GM23338 (cell line): ENCODE measurements around the gene DNMT1. TPM values are rescaled to one million over a fixed set of nuclear protein-coding genes. Genes with fewer than 3 reads are reported as not detected.

ENCODE experiments used
- ATAC-seq: fragments of 200-7000 bp; cut with Tn5 transposase; 3 replicates; pipeline ENCODE4 v1.9.1; 2020
- DNase-seq: peaks from one replicate; pipeline ENCODE4 v3.0.0-alpha.2; 2015; ENCODE audit warnings: low spot score
- H2AFZ ChIP-seq: fragments of 200-600 bp; sonication (generic); 2 replicates; pipeline ENCODE4 v1.8.0; 2016; ENCODE audit warnings: antibody characterized with exemption, mild to moderate bottlenecking, moderate library complexity
- H3F3A ChIP-seq: fragments of 200-600 bp; sonication (generic); replicated peaks from 2 replicates; pipeline ENCODE4 v1.8.0; 2017; ENCODE audit warnings: antibody characterized with exemption, mixed run types, low read depth
- H3K27ac ChIP-seq: fragments of 200-600 bp; sonication (generic); 2 replicates; pipeline ENCODE4 v1.6.1; 2016; ENCODE audit warnings: low read depth
- H3K27me3 ChIP-seq: fragments of 200-600 bp; sonication (generic); 2 replicates; pipeline ENCODE4 v1.8.0; 2016; ENCODE audit warnings: mild to moderate bottlenecking, mixed run types, moderate library complexity; ENCODE audit not compliant: insufficient read depth
- H3K36me3 ChIP-seq: fragments of 200-600 bp; sonication (generic); 2 replicates; pipeline ENCODE4 v1.8.0; 2016; ENCODE audit warnings: mild to moderate bottlenecking; ENCODE audit not compliant: insufficient read depth
- H3K4me1 ChIP-seq: fragments of 200-600 bp; sonication (generic); 2 replicates; pipeline ENCODE4 v1.8.0; 2016; ENCODE audit warnings: mild to moderate bottlenecking, moderate library complexity; ENCODE audit not compliant: insufficient read depth
- H3K4me2 ChIP-seq: fragments of 200-600 bp; sonication (generic); 2 replicates; pipeline ENCODE4 v1.7.1; 2017; ENCODE audit warnings: mixed run types
- H3K4me3 ChIP-seq: fragments of 200-600 bp; sonication (generic); 2 replicates; pipeline ENCODE4 v1.6.1; 2016; ENCODE audit warnings: mixed run types
- H3K79me2 ChIP-seq: fragments of 200-600 bp; sonication (generic); replicated peaks from 2 replicates; pipeline ENCODE4 v1.8.0; 2017; ENCODE audit warnings: mild to moderate bottlenecking; ENCODE audit not compliant: insufficient read depth
- H3K9me2 ChIP-seq: fragments of 200-600 bp; sonication (generic); 2 replicates; pipeline ENCODE4 v1.8.0; 2017; ENCODE audit not compliant: insufficient read depth
- H4K20me1 ChIP-seq: fragments of 200-600 bp; sonication (generic); replicated peaks from 2 replicates; pipeline ENCODE4 v1.8.0; 2017; ENCODE audit warnings: mild to moderate bottlenecking; ENCODE audit not compliant: insufficient read depth
- H3K27ac Mint-ChIP-seq: 2 replicates; pipeline ENCODE4 v1.8.0; 2020; ENCODE audit warnings: inconsistent platforms, mild to moderate bottlenecking, moderate library complexity, mixed read lengths
- H3K27me3 Mint-ChIP-seq: 3 replicates; pipeline ENCODE4 v1.8.0; 2022; ENCODE audit warnings: low read depth, mild to moderate bottlenecking, moderate library complexity, mixed read lengths, inconsistent platforms; ENCODE audit not compliant: insufficient read depth, poor library complexity
- H3K36me3 Mint-ChIP-seq: 3 replicates; pipeline ENCODE4 v1.8.0; 2021; ENCODE audit warnings: low read depth, mild to moderate bottlenecking, inconsistent platforms, moderate library complexity, mixed read lengths
- H3K4me1 Mint-ChIP-seq: 3 replicates; pipeline ENCODE4 v1.8.0; 2020; ENCODE audit warnings: mild to moderate bottlenecking, inconsistent platforms, mixed read lengths
- H3K4me3 Mint-ChIP-seq: 3 replicates; pipeline ENCODE4 v1.8.0; 2021; ENCODE audit warnings: moderate library complexity, mild to moderate bottlenecking, inconsistent platforms, mixed read lengths
- H3K9me3 Mint-ChIP-seq: 3 replicates; pipeline ENCODE4 v1.8.0; 2020; ENCODE audit warnings: moderate library complexity, mild to moderate bottlenecking, inconsistent platforms, mixed read lengths
- CREB1 ChIP-seq: fragments of 250-450 bp; sonication (Bioruptor Pico); IDR thresholded peaks from 2 replicates; pipeline ENCODE4 v1.5.0; 2020; ENCODE audit warnings: low read depth, mild to moderate bottlenecking, moderate library complexity
- EZH2 ChIP-seq: fragments of 200-600 bp; sonication (generic); IDR thresholded peaks from one replicate; pipeline ENCODE4 v1.8.0; 2017; ENCODE audit warnings: antibody characterized with exemption, mild to moderate bottlenecking, low read depth; ENCODE audit not compliant: unreplicated experiment
- EZH2phosphoT487 ChIP-seq: fragments of 200-600 bp; sonication (generic); IDR thresholded peaks from one replicate; pipeline ENCODE4 v1.8.1; 2018; ENCODE audit warnings: antibody characterized with exemption; ENCODE audit not compliant: unreplicated experiment
- JUNB ChIP-seq: IDR thresholded peaks from one replicate; pipeline ENCODE4 v1.6.1; 2016; ENCODE audit warnings: antibody characterized with exemption; ENCODE audit not compliant: unreplicated experiment
- NANOG ChIP-seq: IDR thresholded peaks from 2 replicates; pipeline ENCODE4 v1.6.1; 2016; ENCODE audit warnings: antibody characterized with exemption, borderline replicate concordance
- POLR2AphosphoS5 ChIP-seq: IDR thresholded peaks from 2 replicates; pipeline ENCODE4 v1.6.1; 2016; ENCODE audit warnings: antibody characterized with exemption, low read depth
- STAT1 ChIP-seq: IDR thresholded peaks from one replicate; pipeline ENCODE4 v1.6.1; 2016; ENCODE audit warnings: antibody characterized with exemption; ENCODE audit not compliant: unreplicated experiment
- ZNF114 ChIP-seq: fragments of 250-450 bp; sonication (Bioruptor Pico); IDR thresholded peaks from 2 replicates; pipeline ENCODE4 v1.5.0; 2020; ENCODE audit warnings: mild to moderate bottlenecking, moderate library complexity
- ZNF331 ChIP-seq: fragments of 250-450 bp; sonication (Bioruptor Pico); IDR thresholded peaks from 2 replicates; pipeline ENCODE4 v1.5.0; 2020; ENCODE audit warnings: low read depth, mild to moderate bottlenecking, moderate library complexity
- ZNF462 ChIP-seq: fragments of 250-450 bp; sonication (Bioruptor Pico); IDR thresholded peaks from 2 replicates; pipeline ENCODE4 v1.5.0; 2020; ENCODE audit warnings: mild to moderate bottlenecking, moderate library complexity
- polyA plus RNA-seq: library from polyadenylated mRNA; unstranded; fragments of >200 nt; fragmentation: Nextera tagmentation; extraction: Ambion mirVana; gene quantifications from 2 replicates; pipeline ENCODE4 v1.2.1, GENCODE V29; 2016
- total RNA-seq: library from RNA; depleted of rRNA; stranded (reverse); fragments of >200 nt; shearing (Covaris generic); gene quantifications from 2 replicates; pipeline ENCODE4 v1.2.3, GENCODE V29; 2014
- TF ChIP-seq, protein P1 (sequence below): IDR thresholded peaks from 2 replicates; pipeline ENCODE4 v1.6.1; 2016; ENCODE audit warnings: antibody characterized with exemption
- TF ChIP-seq, protein P2 (sequence below): IDR thresholded peaks from one replicate; pipeline ENCODE4 v1.6.1; 2018; ENCODE audit warnings: antibody characterized with exemption; ENCODE audit not compliant: unreplicated experiment
- TF ChIP-seq, protein P3 (sequence below), 2 experiments: fragments of 200-600 bp in 1 of 2; sonication (generic) in 1 of 2; conservative IDR thresholded peaks; 2 replicates each; pipeline versions ENCODE4 v1.5.1 to v1.6.1; 2016 to 2017; ENCODE audit warnings: antibody characterized with exemption in 2 of 2, low read depth in 2 of 2, mild to moderate bottlenecking in 2 of 2, moderate library complexity in 1 of 2

DNMT1 gene
- total and polyA plus RNA-seq, 2 experiments from 2014 or later = 238 to 589 TPM

DNA sequence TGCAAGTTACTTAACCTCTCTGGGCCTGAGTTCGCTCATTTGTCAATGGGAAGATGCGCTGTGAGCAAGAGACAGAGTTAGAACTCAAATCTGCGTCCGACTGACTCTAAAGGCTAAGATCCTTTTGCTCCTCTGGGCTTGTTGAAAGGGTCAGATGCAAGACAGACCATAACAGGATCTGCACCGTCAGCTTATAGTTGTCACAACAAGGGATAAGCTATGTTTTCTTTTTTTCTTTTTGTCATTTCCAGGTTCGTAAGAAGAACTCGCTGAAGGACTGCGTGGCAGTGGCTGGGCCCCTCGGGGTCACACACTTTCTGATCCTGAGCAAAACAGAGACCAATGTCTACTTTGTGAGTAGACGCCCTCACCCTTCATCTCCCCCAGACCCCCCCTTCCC lies 87.5 kb downstream of the DNMT1 start:
- Histone ChIP-seq H3F3A (peaks cover 40% of the 10 kb centered on the region), H4K20me1 (0 out of 2 replicates have a peak, but pooled peaks cover 7% of the 10 kb centered on the region), H3K36me3 (peaks cover 28% of the 10 kb centered on the region), H3K4me2 (peak overlapping the region; percentile 97), H3K79me2 (peaks cover 24% of the 10 kb centered on the region), H3K9me2 (no peaks in the 10 kb centered on the region), H3K4me3 (peak overlapping the region; percentile 98), H3K27ac (peak overlapping the region; percentile 50; the same call in 1 of the 2 replicates), H3K4me1 (peaks cover 7% of the 10 kb centered on the region; the same call in 1 of the 2 replicates), H3K27me3 (no peaks in the 10 kb centered on the region), H2AFZ (no peak overlapping the region)
- ATAC-seq = no peak
- Mint-ChIP-seq H3K27me3 (peaks cover 24% of the 10 kb centered on the region), H3K9me3 (no peaks in the 10 kb centered on the region), H3K27ac (peak overlapping the region; percentile 50), H3K36me3 (peaks cover 51% of the 10 kb centered on the region), H3K4me1 (peaks cover 11% of the 10 kb centered on the region), H3K4me3 (peak overlapping the region; percentile 96)
- TF ChIP-seq ZNF114 (CRISPR knock-in tag) (no peak), EZH2 (no peak), STAT1 (no peak), NANOG (no peak), POLR2AphosphoS5 (no peak), ZNF331 (CRISPR knock-in tag) (no peak), JUNB (no peak), CREB1 (CRISPR knock-in tag) (no peak), ZNF462 (CRISPR knock-in tag) (no peak), EZH2phosphoT487 (no peak)
- TF ChIP-seq, protein P1, sequence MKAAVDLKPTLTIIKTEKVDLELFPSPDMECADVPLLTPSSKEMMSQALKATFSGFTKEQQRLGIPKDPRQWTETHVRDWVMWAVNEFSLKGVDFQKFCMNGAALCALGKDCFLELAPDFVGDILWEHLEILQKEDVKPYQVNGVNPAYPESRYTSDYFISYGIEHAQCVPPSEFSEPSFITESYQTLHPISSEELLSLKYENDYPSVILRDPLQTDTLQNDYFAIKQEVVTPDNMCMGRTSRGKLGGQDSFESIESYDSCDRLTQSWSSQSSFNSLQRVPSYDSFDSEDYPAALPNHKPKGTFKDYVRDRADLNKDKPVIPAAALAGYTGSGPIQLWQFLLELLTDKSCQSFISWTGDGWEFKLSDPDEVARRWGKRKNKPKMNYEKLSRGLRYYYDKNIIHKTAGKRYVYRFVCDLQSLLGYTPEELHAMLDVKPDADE = no peak
- TF ChIP-seq, protein P2, sequence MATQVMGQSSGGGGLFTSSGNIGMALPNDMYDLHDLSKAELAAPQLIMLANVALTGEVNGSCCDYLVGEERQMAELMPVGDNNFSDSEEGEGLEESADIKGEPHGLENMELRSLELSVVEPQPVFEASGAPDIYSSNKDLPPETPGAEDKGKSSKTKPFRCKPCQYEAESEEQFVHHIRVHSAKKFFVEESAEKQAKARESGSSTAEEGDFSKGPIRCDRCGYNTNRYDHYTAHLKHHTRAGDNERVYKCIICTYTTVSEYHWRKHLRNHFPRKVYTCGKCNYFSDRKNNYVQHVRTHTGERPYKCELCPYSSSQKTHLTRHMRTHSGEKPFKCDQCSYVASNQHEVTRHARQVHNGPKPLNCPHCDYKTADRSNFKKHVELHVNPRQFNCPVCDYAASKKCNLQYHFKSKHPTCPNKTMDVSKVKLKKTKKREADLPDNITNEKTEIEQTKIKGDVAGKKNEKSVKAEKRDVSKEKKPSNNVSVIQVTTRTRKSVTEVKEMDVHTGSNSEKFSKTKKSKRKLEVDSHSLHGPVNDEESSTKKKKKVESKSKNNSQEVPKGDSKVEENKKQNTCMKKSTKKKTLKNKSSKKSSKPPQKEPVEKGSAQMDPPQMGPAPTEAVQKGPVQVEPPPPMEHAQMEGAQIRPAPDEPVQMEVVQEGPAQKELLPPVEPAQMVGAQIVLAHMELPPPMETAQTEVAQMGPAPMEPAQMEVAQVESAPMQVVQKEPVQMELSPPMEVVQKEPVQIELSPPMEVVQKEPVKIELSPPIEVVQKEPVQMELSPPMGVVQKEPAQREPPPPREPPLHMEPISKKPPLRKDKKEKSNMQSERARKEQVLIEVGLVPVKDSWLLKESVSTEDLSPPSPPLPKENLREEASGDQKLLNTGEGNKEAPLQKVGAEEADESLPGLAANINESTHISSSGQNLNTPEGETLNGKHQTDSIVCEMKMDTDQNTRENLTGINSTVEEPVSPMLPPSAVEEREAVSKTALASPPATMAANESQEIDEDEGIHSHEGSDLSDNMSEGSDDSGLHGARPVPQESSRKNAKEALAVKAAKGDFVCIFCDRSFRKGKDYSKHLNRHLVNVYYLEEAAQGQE = no peak
- TF ChIP-seq, protein P3, sequence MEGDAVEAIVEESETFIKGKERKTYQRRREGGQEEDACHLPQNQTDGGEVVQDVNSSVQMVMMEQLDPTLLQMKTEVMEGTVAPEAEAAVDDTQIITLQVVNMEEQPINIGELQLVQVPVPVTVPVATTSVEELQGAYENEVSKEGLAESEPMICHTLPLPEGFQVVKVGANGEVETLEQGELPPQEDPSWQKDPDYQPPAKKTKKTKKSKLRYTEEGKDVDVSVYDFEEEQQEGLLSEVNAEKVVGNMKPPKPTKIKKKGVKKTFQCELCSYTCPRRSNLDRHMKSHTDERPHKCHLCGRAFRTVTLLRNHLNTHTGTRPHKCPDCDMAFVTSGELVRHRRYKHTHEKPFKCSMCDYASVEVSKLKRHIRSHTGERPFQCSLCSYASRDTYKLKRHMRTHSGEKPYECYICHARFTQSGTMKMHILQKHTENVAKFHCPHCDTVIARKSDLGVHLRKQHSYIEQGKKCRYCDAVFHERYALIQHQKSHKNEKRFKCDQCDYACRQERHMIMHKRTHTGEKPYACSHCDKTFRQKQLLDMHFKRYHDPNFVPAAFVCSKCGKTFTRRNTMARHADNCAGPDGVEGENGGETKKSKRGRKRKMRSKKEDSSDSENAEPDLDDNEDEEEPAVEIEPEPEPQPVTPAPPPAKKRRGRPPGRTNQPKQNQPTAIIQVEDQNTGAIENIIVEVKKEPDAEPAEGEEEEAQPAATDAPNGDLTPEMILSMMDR (conservative IDR thresholded peaks at IDR 0.05; ENCODE audit: low read depth in 2 of 2) = no peak
- no peak for DNase-seq
